H1 (cell line): Measurements from ENCODE around the gene GINS3.

Source experiments
- CBX5 ChIP-seq: fragments of 300-800, 300-1000 bp; sonication (generic); IDR thresholded peaks from 2 replicates; pipeline ENCODE4 v1.7.1; 2016; ENCODE audit warnings: antibody characterized with exemption, low read length, low read depth
- CREB1 ChIP-seq: IDR thresholded peaks from 2 replicates; pipeline ENCODE4 v1.6.1; 2012; ENCODE audit warnings: inconsistent platforms
- CTCF ChIP-seq, 3 experiments: IDR thresholded peaks; 1 replicate in 2 of 3; 2 replicates in 1 of 3; pipeline versions ENCODE4 v1.5.1 to v1.6.1; 2011; ENCODE audit warnings: low read length in 3 of 3, mild to moderate bottlenecking in 3 of 3, inconsistent platforms in 2 of 3, low read depth in 1 of 3, moderate library complexity in 1 of 3; ENCODE audit not compliant: insufficient read depth in 1 of 3; ENCODE audit errors: control extremely low read depth in 1 of 3
- KDM1A ChIP-seq: fragments of 200-600, 300-600 bp; sonication (generic); IDR thresholded peaks from 2 replicates; pipeline ENCODE4 v1.7.1; 2016; ENCODE audit warnings: mild to moderate bottlenecking, low read length, borderline replicate concordance
- MAX ChIP-seq: IDR thresholded peaks from 2 replicates; pipeline ENCODE4 v1.6.1; 2012; ENCODE audit warnings: inconsistent platforms
- POLR2A ChIP-seq, 2 experiments: IDR thresholded peaks; 1 replicate in 1 of 2; 2 replicates in 1 of 2; pipeline ENCODE4 v1.6.1; 2011; ENCODE audit warnings: low read depth in 2 of 2, low read length in 2 of 2, mild to moderate bottlenecking in 2 of 2; ENCODE audit errors: control extremely low read depth in 1 of 2
- POLR2AphosphoS5 ChIP-seq: IDR thresholded peaks from 2 replicates; pipeline ENCODE4 v1.6.1; 2011; ENCODE audit warnings: low read depth, low read length
- SIN3A ChIP-seq, 2 experiments: IDR thresholded peaks in 1 of 2; conservative IDR thresholded peaks in 1 of 2; 2 replicates each; pipeline ENCODE4 v1.6.1; 2011 to 2012; ENCODE audit warnings: low read length in 2 of 2, improper control_type of control experiment in 1 of 2, low read depth in 1 of 2, mild to moderate bottlenecking in 1 of 2
- SP1 ChIP-seq: IDR thresholded peaks from 2 replicates; pipeline ENCODE4 v1.6.1; 2011; ENCODE audit warnings: low read depth, low read length
- SP2 ChIP-seq: IDR thresholded peaks from 2 replicates; pipeline ENCODE4 v1.6.1; 2012; ENCODE audit warnings: mild to moderate bottlenecking, low read length, inconsistent platforms

- no peak for TF ChIP-seq POLR2A (IDR thresholded peaks at IDR 0.05; ENCODE audit: control extremely low read depth in 1 of 2, low read depth in 2 of 2, low read length in 2 of 2)
- no peak for TF ChIP-seq POLR2AphosphoS5
- TF ChIP-seq CREB1 = no peak
- peak; percentile 27 to 45 (median 40); a peak in 3 of 4 replicates for TF ChIP-seq CTCF (IDR thresholded peaks at IDR 0.05; ENCODE audit: control extremely low read depth in 1 of 3, insufficient read depth in 1 of 3, low read depth in 1 of 3, low read length in 3 of 3)
- no peak for TF ChIP-seq SP2
- no peak for TF ChIP-seq KDM1A
- no peak for TF ChIP-seq SP1
- no peak for TF ChIP-seq MAX
- TF ChIP-seq CBX5 = no peak
- TF ChIP-seq SIN3A (conservative IDR thresholded peaks at IDR 0.05 in 1 of 2, IDR thresholded peaks at IDR 0.05 in 1 of 2; ENCODE audit: low read depth in 1 of 2, low read length in 2 of 2) = no peak
Measured at GRCh38 chr16:58435779-58436178, 43.5 kb downstream of the GINS3 start.
